Placental epithelial cell (primary cell): ENCODE results near the gene AOPEP. TPM values are rescaled to one million over a fixed set of nuclear protein-coding genes. Genes with fewer than 3 reads are reported as not detected.
A peak's percentile ranks its signal among the peaks of the same experiment; 100 is the strongest.

ENCODE experiments used
- small RNA-seq: library from RNA; depleted of rRNA; stranded (forward); fragments of <200 nt; gene quantifications from one replicate; pipeline ENCODE3, GENCODE V24; 2012
- total RNA-seq: library from RNA; depleted of rRNA; stranded (reverse); fragments of >200 nt; gene quantifications from 2 replicates; pipeline ENCODE4 v1.2.3, GENCODE V29; 2012

Gene AOPEP, protein sequence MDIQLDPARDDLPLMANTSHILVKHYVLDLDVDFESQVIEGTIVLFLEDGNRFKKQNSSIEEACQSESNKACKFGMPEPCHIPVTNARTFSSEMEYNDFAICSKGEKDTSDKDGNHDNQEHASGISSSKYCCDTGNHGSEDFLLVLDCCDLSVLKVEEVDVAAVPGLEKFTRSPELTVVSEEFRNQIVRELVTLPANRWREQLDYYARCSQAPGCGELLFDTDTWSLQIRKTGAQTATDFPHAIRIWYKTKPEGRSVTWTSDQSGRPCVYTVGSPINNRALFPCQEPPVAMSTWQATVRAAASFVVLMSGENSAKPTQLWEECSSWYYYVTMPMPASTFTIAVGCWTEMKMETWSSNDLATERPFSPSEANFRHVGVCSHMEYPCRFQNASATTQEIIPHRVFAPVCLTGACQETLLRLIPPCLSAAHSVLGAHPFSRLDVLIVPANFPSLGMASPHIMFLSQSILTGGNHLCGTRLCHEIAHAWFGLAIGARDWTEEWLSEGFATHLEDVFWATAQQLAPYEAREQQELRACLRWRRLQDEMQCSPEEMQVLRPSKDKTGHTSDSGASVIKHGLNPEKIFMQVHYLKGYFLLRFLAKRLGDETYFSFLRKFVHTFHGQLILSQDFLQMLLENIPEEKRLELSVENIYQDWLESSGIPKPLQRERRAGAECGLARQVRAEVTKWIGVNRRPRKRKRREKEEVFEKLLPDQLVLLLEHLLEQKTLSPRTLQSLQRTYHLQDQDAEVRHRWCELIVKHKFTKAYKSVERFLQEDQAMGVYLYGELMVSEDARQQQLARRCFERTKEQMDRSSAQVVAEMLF
- 73.4 and 117 TPM in 2 replicates for total RNA-seq

GRCh38 chr9:94726495-94727191 lies at the start of gene AOPEP:
AOPEP (plus strand) TSS chr9:94726699; CDS start chr9:94759784, 33,085 bp downstream.

Small RNA genes within 50 kb of the gene (small RNA-seq; reads per million reads assigned to genes)
- gene MIR2278 (0.23 reads per million), gene MIR23B (15,119 reads per million, percentile 100 among the genes with 10 or more reads in this experiment), gene MIR27B (8,167 reads per million, percentile 100 among the genes with 10 or more reads in this experiment), gene MIR3074 (not detected), gene MIR6081 (not detected)

Other genes with a start within 250 kb of the AOPEP start
- not detected in 2 replicates for gene PCAT7, start 171.6 kb upstream of the AOPEP start, total RNA-seq
- gene FBP2, start 132.9 kb upstream of the AOPEP start, total RNA-seq = not detected in 2 replicates
- not detected in 2 replicates for gene FBP1, start 87.2 kb upstream of the AOPEP start, total RNA-seq